Measurements from ENCODE around the gene NKX1-2. TPM values are rescaled to one million over a fixed set of nuclear protein-coding genes. Genes with fewer than 3 reads are reported as not detected.

Gene NKX1-2
- total RNA-seq, 1 donor from 2014 or later, result not detected

Other genes starting within 250 kb of the NKX1-2 start
- 42.5 and 46.8 TPM in 2 replicates for gene OAT, start 31.1 kb downstream of the NKX1-2 start, total RNA-seq
- gene LHPP, start 11.8 kb upstream of the NKX1-2 start, total RNA-seq, result 8.0 and 8.8 TPM in 2 replicates

Measured in neural crest cell (in vitro differentiated cells).